GM23338 (cell line): Measurements from ENCODE around the gene MYO1F. TPM values are rescaled to one million over a fixed set of nuclear protein-coding genes. Genes with fewer than 3 reads are reported as not detected.
"Not testable (repeated sequence)": the region's sequence is repeated elsewhere in the genome, so short reads cannot be mapped to it uniquely, and the experiment has no call there.

Experiments
- ATAC-seq: fragments of 200-7000 bp; cut with Tn5 transposase; 3 replicates; pipeline ENCODE4 v1.9.1; 2020
- DNase-seq: peaks from one replicate; pipeline ENCODE4 v3.0.0-alpha.2; 2015; ENCODE audit warnings: low spot score
- H2AFZ ChIP-seq: fragments of 200-600 bp; sonication (generic); 2 replicates; pipeline ENCODE4 v1.8.0; 2016; ENCODE audit warnings: antibody characterized with exemption, mild to moderate bottlenecking, moderate library complexity
- H3F3A ChIP-seq: fragments of 200-600 bp; sonication (generic); replicated peaks from 2 replicates; pipeline ENCODE4 v1.8.0; 2017; ENCODE audit warnings: antibody characterized with exemption, mixed run types, low read depth
- H3K27ac ChIP-seq: fragments of 200-600 bp; sonication (generic); 2 replicates; pipeline ENCODE4 v1.6.1; 2016; ENCODE audit warnings: low read depth
- H3K27me3 ChIP-seq: fragments of 200-600 bp; sonication (generic); 2 replicates; pipeline ENCODE4 v1.8.0; 2016; ENCODE audit warnings: mild to moderate bottlenecking, mixed run types, moderate library complexity; ENCODE audit not compliant: insufficient read depth
- H3K36me3 ChIP-seq: fragments of 200-600 bp; sonication (generic); 2 replicates; pipeline ENCODE4 v1.8.0; 2016; ENCODE audit warnings: mild to moderate bottlenecking; ENCODE audit not compliant: insufficient read depth
- H3K4me1 ChIP-seq: fragments of 200-600 bp; sonication (generic); 2 replicates; pipeline ENCODE4 v1.8.0; 2016; ENCODE audit warnings: mild to moderate bottlenecking, moderate library complexity; ENCODE audit not compliant: insufficient read depth
- H3K4me2 ChIP-seq: fragments of 200-600 bp; sonication (generic); 2 replicates; pipeline ENCODE4 v1.7.1; 2017; ENCODE audit warnings: mixed run types
- H3K4me3 ChIP-seq: fragments of 200-600 bp; sonication (generic); 2 replicates; pipeline ENCODE4 v1.6.1; 2016; ENCODE audit warnings: mixed run types
- H3K79me2 ChIP-seq: fragments of 200-600 bp; sonication (generic); replicated peaks from 2 replicates; pipeline ENCODE4 v1.8.0; 2017; ENCODE audit warnings: mild to moderate bottlenecking; ENCODE audit not compliant: insufficient read depth
- H3K9me2 ChIP-seq: fragments of 200-600 bp; sonication (generic); 2 replicates; pipeline ENCODE4 v1.8.0; 2017; ENCODE audit not compliant: insufficient read depth
- H4K20me1 ChIP-seq: fragments of 200-600 bp; sonication (generic); replicated peaks from 2 replicates; pipeline ENCODE4 v1.8.0; 2017; ENCODE audit warnings: mild to moderate bottlenecking; ENCODE audit not compliant: insufficient read depth
- H3K27ac Mint-ChIP-seq: 2 replicates; pipeline ENCODE4 v1.8.0; 2020; ENCODE audit warnings: inconsistent platforms, mild to moderate bottlenecking, moderate library complexity, mixed read lengths
- H3K27me3 Mint-ChIP-seq: 3 replicates; pipeline ENCODE4 v1.8.0; 2022; ENCODE audit warnings: low read depth, mild to moderate bottlenecking, moderate library complexity, mixed read lengths, inconsistent platforms; ENCODE audit not compliant: insufficient read depth, poor library complexity
- H3K36me3 Mint-ChIP-seq: 3 replicates; pipeline ENCODE4 v1.8.0; 2021; ENCODE audit warnings: low read depth, mild to moderate bottlenecking, inconsistent platforms, moderate library complexity, mixed read lengths
- H3K4me1 Mint-ChIP-seq: 3 replicates; pipeline ENCODE4 v1.8.0; 2020; ENCODE audit warnings: mild to moderate bottlenecking, inconsistent platforms, mixed read lengths
- H3K4me3 Mint-ChIP-seq: 3 replicates; pipeline ENCODE4 v1.8.0; 2021; ENCODE audit warnings: moderate library complexity, mild to moderate bottlenecking, inconsistent platforms, mixed read lengths
- H3K9me3 Mint-ChIP-seq: 3 replicates; pipeline ENCODE4 v1.8.0; 2020; ENCODE audit warnings: moderate library complexity, mild to moderate bottlenecking, inconsistent platforms, mixed read lengths
- CREB1 ChIP-seq: fragments of 250-450 bp; sonication (Bioruptor Pico); IDR thresholded peaks from 2 replicates; pipeline ENCODE4 v1.5.0; 2020; ENCODE audit warnings: low read depth, mild to moderate bottlenecking, moderate library complexity
- EZH2 ChIP-seq: fragments of 200-600 bp; sonication (generic); IDR thresholded peaks from one replicate; pipeline ENCODE4 v1.8.0; 2017; ENCODE audit warnings: antibody characterized with exemption, mild to moderate bottlenecking, low read depth; ENCODE audit not compliant: unreplicated experiment
- EZH2phosphoT487 ChIP-seq: fragments of 200-600 bp; sonication (generic); IDR thresholded peaks from one replicate; pipeline ENCODE4 v1.8.1; 2018; ENCODE audit warnings: antibody characterized with exemption; ENCODE audit not compliant: unreplicated experiment
- JUNB ChIP-seq: IDR thresholded peaks from one replicate; pipeline ENCODE4 v1.6.1; 2016; ENCODE audit warnings: antibody characterized with exemption; ENCODE audit not compliant: unreplicated experiment
- NANOG ChIP-seq: IDR thresholded peaks from 2 replicates; pipeline ENCODE4 v1.6.1; 2016; ENCODE audit warnings: antibody characterized with exemption, borderline replicate concordance
- STAT1 ChIP-seq: IDR thresholded peaks from one replicate; pipeline ENCODE4 v1.6.1; 2016; ENCODE audit warnings: antibody characterized with exemption; ENCODE audit not compliant: unreplicated experiment
- ZNF114 ChIP-seq: fragments of 250-450 bp; sonication (Bioruptor Pico); IDR thresholded peaks from 2 replicates; pipeline ENCODE4 v1.5.0; 2020; ENCODE audit warnings: mild to moderate bottlenecking, moderate library complexity
- ZNF331 ChIP-seq: fragments of 250-450 bp; sonication (Bioruptor Pico); IDR thresholded peaks from 2 replicates; pipeline ENCODE4 v1.5.0; 2020; ENCODE audit warnings: low read depth, mild to moderate bottlenecking, moderate library complexity
- polyA plus RNA-seq: library from polyadenylated mRNA; unstranded; fragments of >200 nt; fragmentation: Nextera tagmentation; extraction: Ambion mirVana; gene quantifications from 2 replicates; pipeline ENCODE4 v1.2.1, GENCODE V29; 2016
- total RNA-seq: library from RNA; depleted of rRNA; stranded (reverse); fragments of >200 nt; shearing (Covaris generic); gene quantifications from 2 replicates; pipeline ENCODE4 v1.2.3, GENCODE V29; 2014
- TF ChIP-seq, protein P1 (sequence below), 2 experiments: fragments of 200-600 bp in 1 of 2; sonication (generic) in 1 of 2; conservative IDR thresholded peaks; 2 replicates each; pipeline versions ENCODE4 v1.5.1 to v1.6.1; 2016 to 2017; ENCODE audit warnings: antibody characterized with exemption in 2 of 2, low read depth in 2 of 2, mild to moderate bottlenecking in 2 of 2, moderate library complexity in 1 of 2
- TF ChIP-seq, protein P2 (sequence below): IDR thresholded peaks from 2 replicates; pipeline ENCODE4 v1.6.1; 2016; ENCODE audit warnings: antibody characterized with exemption
- TF ChIP-seq, protein P3 (sequence below): IDR thresholded peaks from one replicate; pipeline ENCODE4 v1.6.1; 2018; ENCODE audit warnings: antibody characterized with exemption; ENCODE audit not compliant: unreplicated experiment

MYO1F gene
- total and polyA plus RNA-seq, 2 experiments from 2014 or later = 3.9 to 5.7 TPM

DNA sequence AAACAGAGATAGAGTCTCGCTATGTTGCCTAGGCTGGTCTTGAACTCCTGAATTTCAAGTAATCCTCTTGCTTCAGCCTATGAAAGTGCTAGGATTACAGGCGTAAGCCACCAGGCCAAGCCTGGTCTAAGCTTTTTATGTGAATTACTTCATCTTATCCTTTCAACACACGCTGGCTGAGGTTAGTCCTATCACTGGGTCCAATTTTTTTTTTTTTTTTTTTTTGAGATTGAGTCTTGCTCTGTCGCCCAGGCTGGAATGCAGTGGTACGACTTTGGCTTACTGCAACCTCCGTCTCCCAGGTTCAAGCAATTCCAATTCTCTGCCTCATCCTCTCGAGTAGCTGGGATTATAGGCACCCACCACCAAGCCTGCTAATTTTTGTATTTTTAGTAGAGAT is 10.4 kb downstream of the MYO1F start:
- Mint-ChIP-seq H3K4me3 (no peak overlapping the region), H3K27me3 (peaks cover 7% of the 10 kb centered on the region), H3K4me1 (no peaks in the 10 kb centered on the region), H3K36me3 (no peaks in the 10 kb centered on the region), H3K27ac (no peak overlapping the region), H3K9me3 (no peaks in the 10 kb centered on the region; the same call in 2 of the 3 replicates)
- TF ChIP-seq CREB1 = no peak
- Histone ChIP-seq H3K4me1 (no peaks in the 10 kb centered on the region), H3K4me2 (no peak overlapping the region), H4K20me1 (no peaks in the 10 kb centered on the region), H3K9me2 (no peaks in the 10 kb centered on the region), H3K36me3 (no peaks in the 10 kb centered on the region), H3F3A (no peaks in the 10 kb centered on the region), H3K27me3 (no peaks in the 10 kb centered on the region), H3K4me3 (no peak overlapping the region), H3K27ac (no peak overlapping the region), H3K79me2 (no peaks in the 10 kb centered on the region), H2AFZ (no peak overlapping the region)
- no peak for ATAC-seq
- DNase-seq = no peak

DNA sequence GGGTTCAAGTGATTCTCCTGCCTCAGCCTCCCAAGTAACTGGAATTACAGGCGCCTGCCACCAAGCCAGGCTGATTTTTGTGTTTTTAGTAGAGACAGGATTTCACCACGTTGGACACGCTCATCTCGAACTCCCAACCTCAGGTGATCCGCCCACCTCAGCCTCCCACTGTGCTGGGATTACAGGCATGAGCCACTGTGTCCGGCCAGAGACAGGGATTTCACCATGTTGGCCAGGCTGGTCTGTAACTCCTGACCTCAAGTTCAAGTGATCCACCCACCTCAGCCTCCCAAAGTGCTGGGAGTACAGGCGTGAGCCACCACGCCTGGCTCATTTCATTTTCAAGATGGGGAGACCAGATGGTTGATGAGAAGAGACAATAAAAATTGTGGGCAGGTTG is 12.4 kb downstream of the MYO1F start:
- H3K9me3 Mint-ChIP-seq, H3K4me1 Mint-ChIP-seq: not testable (repeated sequence)

DNA sequence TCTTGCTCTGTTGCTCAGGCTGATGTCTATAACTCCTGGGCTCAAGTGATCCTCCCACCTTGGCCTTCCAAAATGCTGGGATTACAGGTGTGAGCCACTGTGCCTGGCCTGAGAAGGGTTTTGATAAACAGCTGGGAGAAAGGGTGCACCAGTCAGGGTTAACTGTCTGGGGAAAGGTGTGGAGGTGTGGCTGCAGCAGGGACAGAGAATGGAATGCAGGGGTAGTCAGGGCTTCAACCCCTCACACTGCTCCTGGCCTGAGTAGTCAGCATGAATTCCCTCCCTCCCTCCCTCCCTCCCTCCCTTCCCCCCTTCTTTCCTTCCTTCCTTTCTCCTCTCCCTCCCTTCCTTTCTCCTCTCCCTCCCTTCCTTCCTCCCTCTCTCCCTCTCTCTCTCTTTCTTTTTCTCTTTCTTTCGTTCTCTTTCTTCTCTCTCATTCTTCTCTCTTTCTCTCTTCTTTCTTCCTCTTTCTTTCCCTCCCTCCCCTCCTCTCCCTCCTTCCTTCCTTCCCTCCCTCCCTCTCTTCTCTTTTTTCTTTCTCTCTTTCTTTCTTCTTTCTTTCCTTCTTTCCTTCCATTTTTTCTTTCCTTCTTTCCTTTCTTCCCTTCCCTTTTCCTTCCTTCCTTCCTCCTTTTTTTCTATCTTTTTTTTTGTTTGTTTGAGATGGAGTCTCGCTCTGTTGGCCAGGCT is 16.0 kb downstream of the MYO1F start:
- Mint-ChIP-seq H3K9me3 (no peaks in the 10 kb centered on the region; the same call in 1 of the 3 replicates), H3K4me3 (no peak overlapping the region), H3K27me3 (peaks cover 10% of the 10 kb centered on the region), H3K27ac (peak overlapping the region; percentile 56; the same call in 1 of the 2 replicates), H3K4me1 (peaks cover 2% of the 10 kb centered on the region; the same call in 1 of the 3 replicates), H3K36me3 (no peaks in the 10 kb centered on the region)
- peak; percentile 66 for DNase-seq
- H3K79me2 ChIP-seq = no peaks in the 10 kb centered on the region
- peaks cover 3% of the 10 kb centered on the region; the same call in 1 of the 2 replicates for H3K4me1 ChIP-seq
- H3K9me2 ChIP-seq = no peaks in the 10 kb centered on the region
- no peaks in the 10 kb centered on the region for H3F3A ChIP-seq
- no peak overlapping the region for H3K27ac ChIP-seq
- no peak for TF ChIP-seq NANOG
- no peak for TF ChIP-seq CREB1
- no peak for TF ChIP-seq JUNB
- no peak for TF ChIP-seq ZNF331 (CRISPR knock-in tag)
- no peak for TF ChIP-seq EZH2phosphoT487
- TF ChIP-seq, protein P1, sequence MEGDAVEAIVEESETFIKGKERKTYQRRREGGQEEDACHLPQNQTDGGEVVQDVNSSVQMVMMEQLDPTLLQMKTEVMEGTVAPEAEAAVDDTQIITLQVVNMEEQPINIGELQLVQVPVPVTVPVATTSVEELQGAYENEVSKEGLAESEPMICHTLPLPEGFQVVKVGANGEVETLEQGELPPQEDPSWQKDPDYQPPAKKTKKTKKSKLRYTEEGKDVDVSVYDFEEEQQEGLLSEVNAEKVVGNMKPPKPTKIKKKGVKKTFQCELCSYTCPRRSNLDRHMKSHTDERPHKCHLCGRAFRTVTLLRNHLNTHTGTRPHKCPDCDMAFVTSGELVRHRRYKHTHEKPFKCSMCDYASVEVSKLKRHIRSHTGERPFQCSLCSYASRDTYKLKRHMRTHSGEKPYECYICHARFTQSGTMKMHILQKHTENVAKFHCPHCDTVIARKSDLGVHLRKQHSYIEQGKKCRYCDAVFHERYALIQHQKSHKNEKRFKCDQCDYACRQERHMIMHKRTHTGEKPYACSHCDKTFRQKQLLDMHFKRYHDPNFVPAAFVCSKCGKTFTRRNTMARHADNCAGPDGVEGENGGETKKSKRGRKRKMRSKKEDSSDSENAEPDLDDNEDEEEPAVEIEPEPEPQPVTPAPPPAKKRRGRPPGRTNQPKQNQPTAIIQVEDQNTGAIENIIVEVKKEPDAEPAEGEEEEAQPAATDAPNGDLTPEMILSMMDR (conservative IDR thresholded peaks at IDR 0.05; ENCODE audit: low read depth in 2 of 2) = no peak
- TF ChIP-seq ZNF114 (CRISPR knock-in tag) = no peak
- TF ChIP-seq, protein P2, sequence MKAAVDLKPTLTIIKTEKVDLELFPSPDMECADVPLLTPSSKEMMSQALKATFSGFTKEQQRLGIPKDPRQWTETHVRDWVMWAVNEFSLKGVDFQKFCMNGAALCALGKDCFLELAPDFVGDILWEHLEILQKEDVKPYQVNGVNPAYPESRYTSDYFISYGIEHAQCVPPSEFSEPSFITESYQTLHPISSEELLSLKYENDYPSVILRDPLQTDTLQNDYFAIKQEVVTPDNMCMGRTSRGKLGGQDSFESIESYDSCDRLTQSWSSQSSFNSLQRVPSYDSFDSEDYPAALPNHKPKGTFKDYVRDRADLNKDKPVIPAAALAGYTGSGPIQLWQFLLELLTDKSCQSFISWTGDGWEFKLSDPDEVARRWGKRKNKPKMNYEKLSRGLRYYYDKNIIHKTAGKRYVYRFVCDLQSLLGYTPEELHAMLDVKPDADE = no peak
- no peak for TF ChIP-seq STAT1
- no peak for TF ChIP-seq EZH2
- TF ChIP-seq, protein P3, sequence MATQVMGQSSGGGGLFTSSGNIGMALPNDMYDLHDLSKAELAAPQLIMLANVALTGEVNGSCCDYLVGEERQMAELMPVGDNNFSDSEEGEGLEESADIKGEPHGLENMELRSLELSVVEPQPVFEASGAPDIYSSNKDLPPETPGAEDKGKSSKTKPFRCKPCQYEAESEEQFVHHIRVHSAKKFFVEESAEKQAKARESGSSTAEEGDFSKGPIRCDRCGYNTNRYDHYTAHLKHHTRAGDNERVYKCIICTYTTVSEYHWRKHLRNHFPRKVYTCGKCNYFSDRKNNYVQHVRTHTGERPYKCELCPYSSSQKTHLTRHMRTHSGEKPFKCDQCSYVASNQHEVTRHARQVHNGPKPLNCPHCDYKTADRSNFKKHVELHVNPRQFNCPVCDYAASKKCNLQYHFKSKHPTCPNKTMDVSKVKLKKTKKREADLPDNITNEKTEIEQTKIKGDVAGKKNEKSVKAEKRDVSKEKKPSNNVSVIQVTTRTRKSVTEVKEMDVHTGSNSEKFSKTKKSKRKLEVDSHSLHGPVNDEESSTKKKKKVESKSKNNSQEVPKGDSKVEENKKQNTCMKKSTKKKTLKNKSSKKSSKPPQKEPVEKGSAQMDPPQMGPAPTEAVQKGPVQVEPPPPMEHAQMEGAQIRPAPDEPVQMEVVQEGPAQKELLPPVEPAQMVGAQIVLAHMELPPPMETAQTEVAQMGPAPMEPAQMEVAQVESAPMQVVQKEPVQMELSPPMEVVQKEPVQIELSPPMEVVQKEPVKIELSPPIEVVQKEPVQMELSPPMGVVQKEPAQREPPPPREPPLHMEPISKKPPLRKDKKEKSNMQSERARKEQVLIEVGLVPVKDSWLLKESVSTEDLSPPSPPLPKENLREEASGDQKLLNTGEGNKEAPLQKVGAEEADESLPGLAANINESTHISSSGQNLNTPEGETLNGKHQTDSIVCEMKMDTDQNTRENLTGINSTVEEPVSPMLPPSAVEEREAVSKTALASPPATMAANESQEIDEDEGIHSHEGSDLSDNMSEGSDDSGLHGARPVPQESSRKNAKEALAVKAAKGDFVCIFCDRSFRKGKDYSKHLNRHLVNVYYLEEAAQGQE = no peak
- peak; percentile 95 for ATAC-seq
- no peaks in the 10 kb centered on the region for H3K36me3 ChIP-seq
- no peak overlapping the region for H3K4me3 ChIP-seq
- no peak overlapping the region for H3K4me2 ChIP-seq
- no peak overlapping the region for H2AFZ ChIP-seq
- no peaks in the 10 kb centered on the region for H3K27me3 ChIP-seq
- no peaks in the 10 kb centered on the region for H4K20me1 ChIP-seq

More for the DNA sequence above, 12.4 kb downstream of the MYO1F start:
- not testable (repeated sequence) for H3K27me3 ChIP-seq, H3K36me3 Mint-ChIP-seq, H3K36me3 ChIP-seq, H3K4me1 ChIP-seq, H3K27me3 Mint-ChIP-seq, H3K79me2 ChIP-seq, H3K4me3 ChIP-seq, DNase-seq, H3K4me3 Mint-ChIP-seq, H3K27ac Mint-ChIP-seq, H3K4me2 ChIP-seq, H2AFZ ChIP-seq, H4K20me1 ChIP-seq, H3K9me2 ChIP-seq, H3F3A ChIP-seq, ATAC-seq, H3K27ac ChIP-seq
